ENCODE data around the gene MX1. TPM values are rescaled to one million over a fixed set of nuclear protein-coding genes. Genes with fewer than 3 reads are reported as not detected.

Gene MX1
- total RNA-seq, 2 experiments from 2014 or later = 39.4 to 40.0 TPM

DNA sequence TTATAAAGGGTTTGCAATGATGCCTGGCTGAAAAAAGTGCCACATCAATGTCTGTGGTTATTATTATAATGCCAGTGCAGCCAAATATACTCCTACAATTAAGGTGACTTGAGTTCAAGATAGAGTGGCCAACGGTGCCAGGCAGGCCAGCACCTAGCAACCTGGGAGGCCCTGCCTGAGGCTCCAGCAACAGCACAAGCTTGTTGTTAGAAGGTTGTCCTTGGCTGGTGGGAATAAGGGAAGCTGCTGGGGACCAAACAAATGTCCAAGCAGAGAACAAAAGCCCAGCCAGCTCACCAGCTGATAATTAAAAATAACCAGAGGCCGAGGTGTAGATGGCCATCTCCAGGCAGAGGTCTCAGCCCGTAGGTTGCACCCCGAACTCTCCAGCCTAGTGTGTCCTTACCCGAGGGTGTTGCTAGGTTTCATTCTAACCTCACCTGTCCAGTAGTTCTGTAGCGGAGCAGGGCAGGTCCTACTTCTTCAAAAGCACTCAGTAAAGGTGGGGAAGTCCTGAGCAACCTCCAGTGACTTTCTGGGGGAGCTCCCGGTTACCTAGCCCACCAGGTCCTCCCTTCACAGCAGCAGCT lies 80.1 kb downstream of the MX1 start:
- ChIA-PET POLR2A (no interaction called here), CTCF (no interaction called here)
- TF ChIP-seq, protein P1, sequence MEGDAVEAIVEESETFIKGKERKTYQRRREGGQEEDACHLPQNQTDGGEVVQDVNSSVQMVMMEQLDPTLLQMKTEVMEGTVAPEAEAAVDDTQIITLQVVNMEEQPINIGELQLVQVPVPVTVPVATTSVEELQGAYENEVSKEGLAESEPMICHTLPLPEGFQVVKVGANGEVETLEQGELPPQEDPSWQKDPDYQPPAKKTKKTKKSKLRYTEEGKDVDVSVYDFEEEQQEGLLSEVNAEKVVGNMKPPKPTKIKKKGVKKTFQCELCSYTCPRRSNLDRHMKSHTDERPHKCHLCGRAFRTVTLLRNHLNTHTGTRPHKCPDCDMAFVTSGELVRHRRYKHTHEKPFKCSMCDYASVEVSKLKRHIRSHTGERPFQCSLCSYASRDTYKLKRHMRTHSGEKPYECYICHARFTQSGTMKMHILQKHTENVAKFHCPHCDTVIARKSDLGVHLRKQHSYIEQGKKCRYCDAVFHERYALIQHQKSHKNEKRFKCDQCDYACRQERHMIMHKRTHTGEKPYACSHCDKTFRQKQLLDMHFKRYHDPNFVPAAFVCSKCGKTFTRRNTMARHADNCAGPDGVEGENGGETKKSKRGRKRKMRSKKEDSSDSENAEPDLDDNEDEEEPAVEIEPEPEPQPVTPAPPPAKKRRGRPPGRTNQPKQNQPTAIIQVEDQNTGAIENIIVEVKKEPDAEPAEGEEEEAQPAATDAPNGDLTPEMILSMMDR (IDR thresholded peaks at IDR 0.05) = no peak
- Mint-ChIP-seq H3K9me3 (no peaks in the 10 kb centered on the region), H3K4me3 (no peak overlapping the region), H3K27me3 (peaks cover 36% of the 10 kb centered on the region), H3K27ac (no peak overlapping the region), H3K4me1 (ENCODE audit: low read depth) (no peaks in the 10 kb centered on the region), H3K36me3 (ENCODE audit: low read depth) (no peaks in the 10 kb centered on the region)
- intact Hi-C loops (cut with micrococcal nuclease) = no loop called here
- DNase-seq (no peak), ATAC-seq (no peak)

DNA sequence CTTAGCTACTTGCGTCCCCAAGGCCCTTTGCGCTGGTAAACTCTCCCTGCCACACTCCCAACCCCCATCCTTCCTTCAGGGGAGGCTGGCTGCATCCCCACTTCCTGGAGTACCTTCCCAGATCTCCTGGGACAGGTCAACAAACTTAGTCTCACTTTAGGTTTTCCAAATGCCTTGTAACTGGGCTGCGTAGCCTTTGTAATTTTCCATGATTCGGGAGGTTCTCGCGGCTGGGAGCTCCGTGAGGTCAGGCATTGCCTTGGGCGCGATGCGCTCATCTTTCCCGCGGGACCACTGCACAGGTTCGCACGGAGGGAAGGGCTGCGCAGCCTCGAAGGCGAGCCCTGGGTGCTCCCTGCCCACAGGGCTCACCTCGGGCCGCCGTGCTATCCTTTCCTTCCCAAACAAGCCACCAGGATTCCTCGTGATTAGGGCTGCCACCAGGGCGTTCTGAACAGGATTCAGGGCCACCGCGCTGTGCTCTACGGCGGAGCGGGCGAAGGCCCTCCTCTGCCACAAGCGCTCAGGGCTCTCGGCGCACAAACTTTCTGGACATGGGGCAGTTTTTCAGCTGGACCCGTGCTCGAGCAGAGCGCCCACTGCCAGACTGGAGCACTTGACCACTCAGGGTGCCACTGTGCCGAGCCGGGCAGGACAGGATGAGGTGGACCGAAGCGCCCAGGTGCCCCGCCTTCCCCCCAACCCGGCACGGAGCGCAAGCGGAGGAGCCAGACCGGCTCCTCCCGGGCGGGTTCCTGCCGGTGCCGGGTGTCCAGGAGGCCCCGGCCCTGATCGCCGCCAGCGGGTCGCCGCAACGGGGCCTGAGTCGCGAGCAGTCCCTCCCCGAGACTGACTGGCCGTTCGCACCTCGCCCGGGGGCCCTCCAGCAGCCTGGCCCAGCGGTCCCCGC lies 80.8 kb downstream of the MX1 start:
- ATAC-seq (no peak), DNase-seq (no peak)
- Mint-ChIP-seq H3K36me3 (ENCODE audit: low read depth) (no peaks in the 10 kb centered on the region), H3K9me3 (no peaks in the 10 kb centered on the region), H3K27ac (no peak overlapping the region), H3K4me1 (ENCODE audit: low read depth) (no peaks in the 10 kb centered on the region), H3K27me3 (peaks cover 40% of the 10 kb centered on the region), H3K4me3 (no peak overlapping the region)
- ChIA-PET CTCF (no interaction called here), POLR2A (no interaction called here)
- intact Hi-C loops (cut with micrococcal nuclease) = no loop called here
- TF ChIP-seq, protein P1 (IDR thresholded peaks at IDR 0.05) = no peak

DNA sequence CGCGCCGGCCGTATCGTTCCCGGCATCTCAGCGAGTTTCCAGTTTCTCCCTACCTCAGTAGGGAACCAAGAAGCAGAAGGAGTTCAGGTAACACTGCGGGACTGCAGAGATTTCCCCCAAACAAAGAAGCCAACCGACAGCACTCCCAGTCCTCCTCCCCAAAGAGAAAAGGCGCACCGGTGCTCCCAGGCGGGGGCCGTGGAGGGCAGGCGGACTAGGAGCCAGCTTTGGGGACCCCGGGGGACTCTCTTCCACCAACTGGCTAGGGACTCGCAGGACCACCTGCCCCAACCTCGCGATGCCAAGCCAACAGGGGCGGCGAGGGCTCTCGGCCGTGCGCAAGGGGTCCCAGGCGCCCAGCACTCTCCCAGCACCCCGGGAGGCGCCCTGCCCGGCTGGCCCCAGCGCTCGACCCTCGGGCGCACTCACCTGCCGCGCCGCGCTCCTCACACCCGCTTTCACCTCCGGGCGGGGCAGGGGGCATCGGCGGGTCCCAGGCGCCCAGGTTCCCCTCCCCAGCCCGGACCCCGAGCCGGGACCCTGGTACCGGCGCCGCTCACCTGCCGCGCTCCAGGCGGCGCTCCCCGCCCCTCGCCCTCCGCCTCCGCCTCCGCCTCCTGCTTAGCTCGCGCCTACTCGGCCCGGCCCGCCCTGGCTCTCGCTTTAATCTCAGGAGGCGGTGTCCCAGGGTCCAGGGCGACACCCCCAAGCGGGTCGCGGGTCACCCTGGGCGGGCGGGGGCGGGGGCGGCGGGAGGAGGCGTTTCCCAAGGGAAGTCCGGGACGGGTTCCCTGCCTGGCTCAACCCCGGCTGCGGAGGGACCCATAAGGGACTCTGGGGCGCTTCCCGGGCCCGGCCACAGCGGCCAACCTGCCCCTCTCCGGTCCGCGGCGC lies 81.7 kb downstream of the MX1 start, which contains the start of gene TMPRSS2:
TMPRSS2 (minus strand) TSS at position 638 of the 894 bp plus-strand sequence. CDS start 10,025 bp downstream, outside the sequence.
- no peak for DNase-seq
- intact Hi-C loops (cut with micrococcal nuclease) = no loop called here
- H3K4me3 Mint-ChIP-seq = no peak within 1 kb of the TSS
- ChIA-PET POLR2A (no interaction called here), CTCF (no interaction called here)
- no peak within 1 kb of the TSS for H3K27ac Mint-ChIP-seq
- H3K9me3 Mint-ChIP-seq = no peaks in the 10 kb centered on the region
- no peak for ATAC-seq
- no peaks in the 10 kb centered on the region for H3K4me1 Mint-ChIP-seq (ENCODE audit: low read depth)
- TF ChIP-seq, protein P1 (IDR thresholded peaks at IDR 0.05) = no peak
- peaks cover 39% of the 10 kb centered on the region for H3K27me3 Mint-ChIP-seq
- H3K36me3 Mint-ChIP-seq (ENCODE audit: low read depth) = no peaks in the 10 kb centered on the region

DNA sequence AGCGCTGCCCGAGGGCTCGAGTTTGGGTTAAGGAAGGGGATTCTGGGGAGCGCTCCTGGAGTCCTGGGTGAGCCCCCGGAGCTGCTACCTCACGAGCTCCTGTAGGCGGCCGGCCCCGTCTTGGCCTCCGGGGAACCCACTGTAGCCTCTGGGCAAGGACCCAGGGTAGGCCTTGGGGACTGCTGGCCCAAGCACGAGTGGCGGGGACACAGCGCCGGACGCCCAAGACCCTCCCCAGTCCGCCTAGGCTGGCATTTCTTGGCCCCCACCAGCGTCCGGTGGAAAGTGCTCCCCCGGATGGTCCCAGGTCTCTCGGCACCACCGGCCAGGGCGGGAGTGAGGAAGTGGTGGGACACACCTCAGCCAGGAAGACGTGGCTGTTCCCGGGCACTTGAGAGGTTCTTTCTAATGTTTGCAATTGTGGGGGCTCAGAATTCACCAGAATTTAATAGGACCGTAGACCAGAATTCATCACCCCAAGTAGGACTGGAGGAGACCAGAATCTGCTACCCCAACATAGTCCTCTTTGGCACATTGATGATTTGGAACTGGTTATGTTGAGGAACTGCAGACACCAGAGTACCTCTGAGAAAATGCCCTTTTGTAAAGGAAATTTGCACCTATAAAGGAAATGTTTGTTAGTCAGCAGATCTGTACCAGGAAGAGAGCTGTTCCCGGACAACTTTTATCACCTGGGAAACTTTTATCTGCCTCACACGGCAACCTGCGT lies 82.5 kb downstream of the MX1 start:
- no peak overlapping the region for H3K27ac Mint-ChIP-seq
- POLR2A ChIA-PET = no interaction called here
- TF ChIP-seq, protein P1 (IDR thresholded peaks at IDR 0.05) = no peak
- no peaks in the 10 kb centered on the region for H3K9me3 Mint-ChIP-seq
- intact Hi-C loops (cut with micrococcal nuclease) = no loop called here
- peaks cover 39% of the 10 kb centered on the region for H3K27me3 Mint-ChIP-seq
- no peaks in the 10 kb centered on the region for H3K36me3 Mint-ChIP-seq (ENCODE audit: low read depth)
- H3K4me1 Mint-ChIP-seq (ENCODE audit: low read depth) = no peaks in the 10 kb centered on the region
- CTCF ChIA-PET = no interaction called here
- no peak for ATAC-seq
- DNase-seq = no peak
- H3K4me3 Mint-ChIP-seq = no peak overlapping the region

Other genes starting within 250 kb of the MX1 start
- gene FAM3B, start 109.4 kb upstream of the MX1 start, total RNA-seq = not detected
- 10 to 100 TPM in 1 of 2 experiments, 1 to 10 TPM in 1; 9.2 to 10.3 TPM for gene MX2, start 64.2 kb upstream of the MX1 start, total RNA-seq
- gene TMPRSS2, start 81.9 kb downstream of the MX1 start, total RNA-seq = not detected